ENCODE data around the gene DAAM1. TPM values are rescaled to one million over a fixed set of nuclear protein-coding genes. Genes with fewer than 3 reads are reported as not detected.

Gene DAAM1
- polyA plus RNA-seq, 1 donor (not counting 4 experiments of a cell fraction or from before 2014, with no cell fraction given), result 44.6 TPM

DNA sequence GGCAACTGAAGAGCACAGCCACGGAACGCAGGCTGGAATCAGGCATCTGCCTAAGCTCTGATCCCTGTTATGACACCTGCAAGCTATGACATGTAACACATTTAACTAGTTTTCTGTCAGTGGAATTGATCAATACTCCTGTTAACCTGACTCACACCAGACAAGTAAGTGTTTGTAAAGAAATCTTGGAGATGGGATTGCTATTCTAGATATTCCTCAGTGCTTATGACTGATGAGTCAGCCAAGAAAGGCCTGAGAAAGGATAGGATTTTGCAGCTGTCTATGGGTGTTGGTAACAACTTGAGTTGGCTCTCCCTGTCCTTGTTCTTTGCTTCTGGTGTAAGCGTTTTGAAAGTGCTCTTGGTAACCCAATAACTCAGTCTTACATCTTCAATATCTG is 166.2 kb downstream of the DAAM1 start:
- Histone ChIP-seq H3K4me3 (ENCODE audit: control insufficient read depth in 2 of 3, extremely low read depth in 1 of 3, insufficient read depth in 2 of 3, low read depth in 1 of 3, low read length in 3 of 3) (peak overlapping the region in 2 of 3 experiments; percentile 15 to 29), H3K79me2 (ENCODE audit: control insufficient read depth, insufficient read depth, low read length) (no peaks in the 10 kb centered on the region), H3K36me3 (ENCODE audit: control insufficient read depth in 2 of 2, extremely low read depth in 1 of 2, insufficient read depth in 2 of 2, low read length in 2 of 2) (peaks cover 0 to 25% of the 10 kb centered on the region in 2 experiments), H3K4me2 (ENCODE audit: control insufficient read depth, extremely low read depth, insufficient read depth, low read depth, low read length) (peak overlapping the region; percentile 68), H4K20me1 (ENCODE audit: control insufficient read depth, extremely low read depth, insufficient read depth, low read length) (no peaks in the 10 kb centered on the region), H3K27me3 (ENCODE audit: control insufficient read depth, extremely low read depth, insufficient read depth, low read length) (no peaks in the 10 kb centered on the region), H3K4me1 (ENCODE audit: control insufficient read depth, extremely low read depth, insufficient read depth, low read length) (peaks cover 54% of the 10 kb centered on the region), H3K27ac (ENCODE audit: control insufficient read depth, insufficient read depth, low read length) (peak overlapping the region; percentile 91), H2AFZ (ENCODE audit: control insufficient read depth, low read length) (no peak overlapping the region), H3K9me1 (ENCODE audit: control insufficient read depth, extremely low read depth, insufficient read depth, low read length) (no peaks in the 10 kb centered on the region), H3K9me3 (ENCODE audit: control insufficient read depth, low read depth, low read length) (no peaks in the 10 kb centered on the region), H3K9ac (ENCODE audit: control insufficient read depth, extremely low read depth, insufficient read depth, low read length) (peak overlapping the region; percentile 69)
- dilution Hi-C loops (cut with MboI; ENCODE audit: extremely low pct_ligation_motif_present, low sequenced_read_pairs), result no loop called here
- DNase-seq (ENCODE audit: low read depth, low spot score) (peak; percentile 90), FAIRE-seq (peak; percentile 91)
- no peak for TF ChIP-seq EZH2 (IDR thresholded peaks at IDR 0.05; ENCODE audit: low read length)
- TF ChIP-seq, protein P1, sequence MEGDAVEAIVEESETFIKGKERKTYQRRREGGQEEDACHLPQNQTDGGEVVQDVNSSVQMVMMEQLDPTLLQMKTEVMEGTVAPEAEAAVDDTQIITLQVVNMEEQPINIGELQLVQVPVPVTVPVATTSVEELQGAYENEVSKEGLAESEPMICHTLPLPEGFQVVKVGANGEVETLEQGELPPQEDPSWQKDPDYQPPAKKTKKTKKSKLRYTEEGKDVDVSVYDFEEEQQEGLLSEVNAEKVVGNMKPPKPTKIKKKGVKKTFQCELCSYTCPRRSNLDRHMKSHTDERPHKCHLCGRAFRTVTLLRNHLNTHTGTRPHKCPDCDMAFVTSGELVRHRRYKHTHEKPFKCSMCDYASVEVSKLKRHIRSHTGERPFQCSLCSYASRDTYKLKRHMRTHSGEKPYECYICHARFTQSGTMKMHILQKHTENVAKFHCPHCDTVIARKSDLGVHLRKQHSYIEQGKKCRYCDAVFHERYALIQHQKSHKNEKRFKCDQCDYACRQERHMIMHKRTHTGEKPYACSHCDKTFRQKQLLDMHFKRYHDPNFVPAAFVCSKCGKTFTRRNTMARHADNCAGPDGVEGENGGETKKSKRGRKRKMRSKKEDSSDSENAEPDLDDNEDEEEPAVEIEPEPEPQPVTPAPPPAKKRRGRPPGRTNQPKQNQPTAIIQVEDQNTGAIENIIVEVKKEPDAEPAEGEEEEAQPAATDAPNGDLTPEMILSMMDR (optimal IDR thresholded peaks at IDR 0.05 in 1 of 3, IDR thresholded peaks at IDR 0.05 in 1 of 3, conservative IDR thresholded peaks at IDR 0.05 in 1 of 3; ENCODE audit: extremely low read depth in 1 of 3, insufficient read depth in 2 of 3, low read length in 3 of 3), result no peak

DNA sequence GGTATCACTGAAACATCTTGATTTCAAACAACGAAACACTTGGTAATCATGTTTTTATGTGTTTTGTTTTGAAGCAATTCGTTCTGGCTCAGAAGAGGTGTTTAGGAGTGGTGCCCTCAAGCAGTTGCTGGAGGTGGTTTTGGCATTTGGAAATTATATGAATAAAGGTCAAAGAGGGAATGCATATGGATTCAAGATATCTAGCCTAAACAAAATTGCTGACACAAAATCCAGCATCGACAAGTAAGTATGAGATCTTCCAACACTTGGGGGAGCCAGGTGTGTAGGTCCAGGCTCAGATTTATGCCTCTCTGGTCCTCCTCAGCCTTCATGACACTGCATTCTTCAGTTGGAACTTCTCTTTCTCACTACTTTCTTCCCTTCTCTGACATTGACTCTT is 166.6 kb downstream of the DAAM1 start:
- peak; percentile 63 for FAIRE-seq
- dilution Hi-C loops (cut with MboI; ENCODE audit: extremely low pct_ligation_motif_present, low sequenced_read_pairs), result no loop called here

More for the DNA sequence above, 166.6 kb downstream of the DAAM1 start:
- no peaks in the 10 kb centered on the region for H3K9me1 ChIP-seq (ENCODE audit: control insufficient read depth, extremely low read depth, insufficient read depth, low read length)
- no peak overlapping the region for H3K4me3 ChIP-seq (ENCODE audit: control insufficient read depth in 2 of 3, extremely low read depth in 1 of 3, insufficient read depth in 2 of 3, low read depth in 1 of 3, low read length in 3 of 3)
- H3K4me2 ChIP-seq (ENCODE audit: control insufficient read depth, extremely low read depth, insufficient read depth, low read depth, low read length), result peak overlapping the region; percentile 68
- DNase-seq (ENCODE audit: low read depth, low spot score), result no peak
- H3K27me3 ChIP-seq (ENCODE audit: control insufficient read depth, extremely low read depth, insufficient read depth, low read length), result no peaks in the 10 kb centered on the region
- no peak overlapping the region for H2AFZ ChIP-seq (ENCODE audit: control insufficient read depth, low read length)
- peaks cover 0 to 20% of the 10 kb centered on the region in 2 experiments for H3K36me3 ChIP-seq (ENCODE audit: control insufficient read depth in 2 of 2, extremely low read depth in 1 of 2, insufficient read depth in 2 of 2, low read length in 2 of 2)
- no peaks in the 10 kb centered on the region for H3K79me2 ChIP-seq (ENCODE audit: control insufficient read depth, insufficient read depth, low read length)
- peak overlapping the region; percentile 38 for H3K9ac ChIP-seq (ENCODE audit: control insufficient read depth, extremely low read depth, insufficient read depth, low read length)
- H3K4me1 ChIP-seq (ENCODE audit: control insufficient read depth, extremely low read depth, insufficient read depth, low read length), result peaks cover 59% of the 10 kb centered on the region
- H4K20me1 ChIP-seq (ENCODE audit: control insufficient read depth, extremely low read depth, insufficient read depth, low read length), result no peaks in the 10 kb centered on the region
- TF ChIP-seq, protein P1 (optimal IDR thresholded peaks at IDR 0.05 in 1 of 3, IDR thresholded peaks at IDR 0.05 in 1 of 3, conservative IDR thresholded peaks at IDR 0.05 in 1 of 3; ENCODE audit: extremely low read depth in 1 of 3, insufficient read depth in 2 of 3, low read length in 3 of 3), result peak; percentile 14 to 61 (median 14)
- TF ChIP-seq EZH2 (IDR thresholded peaks at IDR 0.05; ENCODE audit: low read length), result no peak
- H3K9me3 ChIP-seq (ENCODE audit: control insufficient read depth, low read depth, low read length), result no peaks in the 10 kb centered on the region
- peak overlapping the region; percentile 91 for H3K27ac ChIP-seq (ENCODE audit: control insufficient read depth, insufficient read depth, low read length)
